HG02973 (cell line): ENCODE data around the gene ZNF609.

Experiments
- ATAC-seq: cut with Tn5 transposase; IDR thresholded peaks from one replicate; pipeline ENCODE4 v1.9.1; 2021; ENCODE audit warnings: moderate library complexity; ENCODE audit not compliant: unreplicated experiment

ZNF609 gene

GRCh38 chr15:64690578-64691296 lies 230.4 kb downstream of the ZNF609 start:
- ATAC-seq = no peak

- no peak for ATAC-seq
These were observed 231.7 kb downstream of the ZNF609 start for GRCh38 chr15:64691896-64692565.

- no peak for ATAC-seq
These were observed 232.8 kb downstream of the ZNF609 start for GRCh38 chr15:64693134-64693533.

DNA sequence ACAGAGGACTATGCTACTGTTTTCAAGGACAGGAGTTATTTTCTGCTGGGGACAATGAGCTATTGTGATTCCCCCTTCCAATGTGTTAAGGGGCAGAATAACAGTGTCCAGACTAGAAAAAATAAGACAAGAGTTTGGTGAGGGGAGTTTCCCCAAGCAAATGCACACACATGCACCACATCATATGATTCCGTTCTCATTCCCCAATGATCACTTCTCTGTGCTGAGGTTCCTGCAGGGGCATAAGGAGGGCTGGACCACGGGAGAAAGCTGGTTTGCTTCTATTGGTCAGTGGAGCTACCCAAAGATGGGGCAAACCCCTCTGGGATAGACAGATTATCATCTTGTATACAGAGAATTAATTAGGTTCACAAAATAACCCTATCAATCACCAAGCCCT lies 234.4 kb downstream of the ZNF609 start:
- no peak for ATAC-seq

DNA sequence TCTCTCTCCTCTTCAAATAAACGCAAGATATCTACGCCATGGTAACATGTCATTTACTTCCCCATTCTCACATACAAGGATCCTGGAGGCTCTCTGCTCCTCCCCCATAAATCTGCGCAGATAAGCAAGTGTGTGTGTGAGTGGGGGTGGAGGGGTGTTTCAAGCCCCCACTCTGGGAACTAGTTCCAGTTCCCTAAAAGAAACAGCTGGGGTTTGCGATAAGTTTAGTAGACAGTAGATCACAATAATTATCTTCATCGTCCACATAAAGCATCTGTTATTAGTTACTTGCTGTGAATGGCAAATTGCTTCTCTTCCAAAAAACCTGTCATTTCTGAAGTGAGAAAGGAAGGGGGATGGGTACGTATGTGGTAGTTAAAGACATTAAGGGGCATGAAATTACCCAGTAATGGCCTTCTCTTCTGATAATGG lies 235.2 kb downstream of the ZNF609 start:
- no peak for ATAC-seq

- no peak for ATAC-seq
These were observed 236.1 kb downstream of the ZNF609 start for GRCh38 chr15:64696481-64696880.

DNA sequence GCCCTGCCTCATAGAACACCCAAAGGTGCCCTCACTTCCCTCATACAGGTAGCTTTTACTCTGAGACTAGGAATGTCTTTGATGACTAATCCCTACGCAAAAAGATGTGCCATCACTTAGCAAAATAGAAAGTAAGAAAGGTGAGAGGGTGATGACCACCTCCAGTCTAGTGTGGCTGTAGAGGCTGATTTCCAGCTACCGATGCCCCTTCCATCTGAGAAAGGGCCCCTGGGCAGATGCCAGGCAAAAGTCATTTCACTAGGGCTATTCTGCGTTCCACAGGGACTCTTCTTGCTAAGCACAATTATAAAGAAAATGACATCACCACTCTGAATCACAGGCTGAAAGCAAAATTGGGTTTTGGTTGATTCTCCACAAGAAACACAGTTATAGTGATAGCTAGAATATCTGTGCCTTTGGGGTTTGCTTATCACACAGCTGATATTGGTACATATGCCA lies 237.6 kb downstream of the ZNF609 start:
- ATAC-seq = no peak

- no peak for ATAC-seq
These were observed 238.4 kb downstream of the ZNF609 start for GRCh38 chr15:64698823-64699222.

DNA sequence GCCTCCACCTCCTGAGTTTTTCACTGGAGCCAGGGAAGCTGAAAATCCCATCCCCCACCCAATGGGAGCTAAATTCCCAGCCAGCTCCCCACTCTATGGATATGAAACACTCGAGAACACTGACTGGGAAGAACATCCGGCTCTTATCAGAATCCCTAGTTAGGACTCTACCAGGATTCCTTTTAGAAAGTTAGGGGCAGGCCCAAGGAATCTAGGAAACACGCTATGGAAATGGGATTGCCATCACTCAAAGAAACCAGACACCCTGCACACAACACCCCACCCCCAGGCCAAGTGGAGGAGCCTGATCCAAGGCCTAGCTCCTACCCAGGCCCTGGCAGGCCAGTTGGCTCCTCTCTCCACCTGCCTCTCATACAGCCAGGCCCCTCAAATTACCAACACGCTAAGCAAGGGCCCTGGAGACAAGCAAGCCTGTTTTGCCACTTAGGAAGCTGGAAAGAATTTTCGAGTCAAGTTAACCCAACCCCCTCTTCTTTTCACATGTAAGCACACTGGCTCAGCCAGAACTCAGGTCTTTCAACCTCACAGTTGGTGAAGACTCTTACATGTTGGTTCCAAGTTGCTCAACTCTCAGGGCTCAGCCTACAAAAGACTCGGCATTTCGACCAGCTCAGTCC lies 239.5 kb downstream of the ZNF609 start:
- ATAC-seq = no peak

GRCh38 chr15:64701051-64701450 lies 240.7 kb downstream of the ZNF609 start:
- no peak for ATAC-seq

DNA sequence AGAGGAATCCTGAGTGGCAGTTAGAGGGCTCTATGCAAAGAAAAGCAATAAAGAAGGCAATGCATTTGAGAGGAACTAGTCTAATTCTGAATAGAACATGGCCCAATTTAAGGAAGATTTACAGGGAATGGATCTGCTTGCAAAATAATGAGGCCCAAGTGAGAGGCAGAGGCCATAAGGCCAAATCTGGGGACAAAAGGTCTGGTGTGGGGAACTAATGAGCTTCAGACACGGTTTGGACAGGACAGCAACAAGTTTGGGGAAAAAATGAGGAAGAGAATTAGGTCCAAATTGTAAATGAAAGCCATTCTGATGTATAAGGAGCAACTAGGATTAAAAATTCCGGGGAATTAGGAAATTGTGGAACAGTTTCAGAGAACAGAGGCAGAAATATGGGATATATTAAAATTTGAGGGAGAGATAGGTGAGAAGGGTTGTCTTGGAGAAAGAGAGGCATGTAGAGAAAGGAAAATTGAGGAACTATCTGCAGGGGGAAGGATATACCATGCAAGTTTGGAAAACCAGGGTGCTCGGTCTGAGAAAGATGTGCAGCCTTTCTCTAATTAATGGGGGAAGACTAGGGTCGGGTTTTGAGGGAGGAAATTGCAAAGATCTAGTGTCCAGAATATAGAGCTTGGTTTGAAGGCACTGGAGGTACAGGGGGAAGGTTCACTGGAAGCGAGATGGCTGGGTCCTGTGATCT lies 241.3 kb downstream of the ZNF609 start:
- ATAC-seq = no peak

- ATAC-seq = peak; percentile 75
These were observed 242.6 kb downstream of the ZNF609 start for GRCh38 chr15:64702816-64703631.

DNA sequence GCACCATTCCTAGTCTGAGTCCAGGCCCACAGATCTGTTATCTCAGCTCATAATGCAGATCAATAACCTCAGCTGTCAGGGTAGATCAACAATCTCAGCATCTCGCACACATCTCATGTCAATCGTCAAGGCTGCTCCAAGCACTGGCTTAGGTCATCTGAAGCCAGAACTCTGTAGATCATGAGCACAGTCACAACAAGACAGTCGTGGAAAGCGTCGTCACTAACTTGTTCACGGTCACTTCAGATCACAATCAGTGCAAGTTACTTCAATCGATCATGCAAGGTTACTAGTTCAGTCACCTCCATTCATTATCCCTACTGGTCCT lies 243.2 kb downstream of the ZNF609 start:
- ATAC-seq = no peak

GRCh38 chr15:64705006-64705405 lies 244.6 kb downstream of the ZNF609 start:
- ATAC-seq = no peak

DNA sequence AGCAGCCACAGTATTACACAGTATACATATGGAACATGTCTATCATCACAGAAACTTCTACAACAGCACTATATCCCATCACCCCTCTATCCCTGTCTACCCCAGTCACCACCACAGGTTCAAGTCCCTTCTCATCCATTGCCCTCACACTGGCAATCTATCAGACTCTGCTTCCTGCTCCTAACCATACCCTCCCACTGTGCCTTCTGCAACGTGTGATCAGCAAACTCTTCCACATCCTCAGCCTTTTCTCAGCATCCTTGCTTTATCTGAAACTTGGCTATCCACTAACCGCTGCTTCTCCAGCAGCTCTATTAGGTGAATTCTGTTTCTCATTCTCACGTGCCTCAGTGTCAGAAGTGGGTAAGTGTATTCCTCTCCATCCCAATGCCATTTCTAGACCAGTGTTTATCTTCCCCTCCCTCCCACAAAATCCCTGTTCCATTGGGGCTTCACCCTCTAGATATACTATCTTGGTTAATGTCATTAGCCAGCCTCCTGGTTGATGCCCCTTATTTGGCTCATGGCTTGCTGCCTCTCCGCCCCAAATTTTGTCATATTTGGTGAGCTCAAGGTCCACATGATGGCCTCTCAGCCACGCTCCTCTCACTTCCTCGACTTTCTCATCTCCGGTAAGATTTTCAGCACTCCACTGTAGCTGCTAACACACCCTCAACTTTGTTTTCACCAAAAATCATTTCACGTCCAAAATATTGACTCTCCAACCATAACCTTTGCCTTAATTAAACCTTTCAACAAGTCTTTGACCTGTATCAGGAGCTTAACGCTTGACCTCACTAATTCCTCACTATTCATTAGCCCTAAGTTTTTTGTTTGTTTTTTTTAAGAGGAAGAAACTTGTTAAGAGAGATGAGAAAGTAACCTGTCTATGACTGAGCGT lies 245.9 kb downstream of the ZNF609 start:
- ATAC-seq = no peak

- no peak for ATAC-seq
These were observed 250.5 kb downstream of the ZNF609 start for GRCh38 chr15:64710676-64711428.

DNA sequence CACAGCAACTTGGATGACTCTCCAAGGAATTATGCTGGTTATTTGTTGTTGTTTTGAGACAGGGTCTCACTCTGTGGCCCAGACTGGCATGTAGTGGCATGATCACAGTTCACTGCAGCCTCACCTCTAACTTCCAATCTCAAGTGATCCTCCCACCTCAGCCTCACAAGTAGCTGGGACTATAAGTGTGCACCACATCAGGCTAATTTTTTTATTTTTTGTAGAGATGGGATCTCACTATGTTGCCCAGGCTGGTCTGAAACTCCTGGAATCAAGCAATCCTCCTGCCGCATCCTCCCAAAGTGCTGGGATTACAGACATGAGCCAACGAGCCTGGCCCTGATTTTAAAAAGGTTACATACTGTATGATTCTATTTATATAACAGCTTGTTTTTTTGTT lies 252.0 kb downstream of the ZNF609 start:
- no peak for ATAC-seq

DNA sequence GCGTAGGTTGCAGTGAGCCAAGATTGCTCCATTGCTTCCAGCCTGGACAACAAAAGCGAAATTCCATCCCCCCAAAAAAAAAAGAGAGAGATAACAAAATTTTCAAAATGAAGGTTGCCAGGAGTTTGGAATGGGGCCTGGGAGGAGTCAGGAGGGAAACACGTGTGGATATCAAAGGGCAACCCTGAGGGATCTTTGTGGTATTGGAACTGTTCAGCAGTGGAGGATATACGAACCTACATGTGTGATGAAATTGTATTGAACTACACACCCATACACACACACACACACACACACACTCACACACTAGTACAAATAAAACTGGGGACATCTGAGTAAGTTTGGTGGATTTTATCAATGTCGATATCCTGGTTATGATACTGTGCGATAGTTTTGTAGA lies 253.2 kb downstream of the ZNF609 start:
- no peak for ATAC-seq

GRCh38 chr15:64716452-64716851 lies 256.1 kb downstream of the ZNF609 start:
- no peak for ATAC-seq
